ENCODE measurements around the gene KLF2. TPM values are rescaled to one million over a fixed set of nuclear protein-coding genes. Genes with fewer than 3 reads are reported as not detected.
"Not testable (repeated sequence)": the region's sequence is repeated elsewhere in the genome, so short reads cannot be mapped to it uniquely, and the experiment has no call there.

Gene KLF2
- total and polyA plus RNA-seq, 8 donors: 9.5 to 107 (median 59.3) TPM

DNA sequence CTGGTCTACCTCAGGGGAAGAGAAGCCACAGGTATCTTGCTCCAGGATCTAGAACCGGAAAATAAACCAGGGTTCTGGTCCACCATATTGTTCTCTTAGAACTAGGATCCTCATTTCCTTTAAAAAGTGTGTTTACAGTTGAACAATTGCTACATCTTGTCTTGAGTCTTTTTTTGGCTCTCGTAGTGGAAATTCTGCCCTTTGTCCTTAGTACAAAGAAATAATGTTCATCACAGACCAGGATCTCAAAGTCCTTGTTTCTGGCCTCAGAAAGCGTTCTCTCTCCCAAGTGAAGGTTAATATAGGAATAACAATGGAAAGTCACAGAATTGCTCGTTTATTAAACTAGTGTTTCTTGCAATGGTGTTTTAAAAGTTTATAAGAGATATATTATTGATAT is 20.8 kb downstream of the KLF2 start:
- intact Hi-C loops (cut with DNase I; ENCODE audit: low total_unique reads): no loop called here
- 72 to 90% (median 80%) methylated on average over 4 of the region's 4 CpGs for WGBS, 5 donors
- Histone ChIP-seq H3K36me3 (no peaks in the 10 kb centered on the region), H3K27ac (peak overlapping the region in 3 of 5 donors; percentile 20 to 62 (median 50)), H3K4me3 (no peak overlapping the region), H3K4me1 (peaks cover 0 to 24% (median 8%) of the 10 kb centered on the region in 4 donors), H3K27me3 (no peaks in the 10 kb centered on the region), H3K9me3 (no peaks in the 10 kb centered on the region)
- TF ChIP-seq EP300 (IDR thresholded peaks at IDR 0.05): no peak
- TF ChIP-seq POLR2AphosphoS5 (IDR thresholded peaks at IDR 0.05): no peak
- TF ChIP-seq POLR2A (IDR thresholded peaks at IDR 0.05): no peak
- TF ChIP-seq, protein P1, sequence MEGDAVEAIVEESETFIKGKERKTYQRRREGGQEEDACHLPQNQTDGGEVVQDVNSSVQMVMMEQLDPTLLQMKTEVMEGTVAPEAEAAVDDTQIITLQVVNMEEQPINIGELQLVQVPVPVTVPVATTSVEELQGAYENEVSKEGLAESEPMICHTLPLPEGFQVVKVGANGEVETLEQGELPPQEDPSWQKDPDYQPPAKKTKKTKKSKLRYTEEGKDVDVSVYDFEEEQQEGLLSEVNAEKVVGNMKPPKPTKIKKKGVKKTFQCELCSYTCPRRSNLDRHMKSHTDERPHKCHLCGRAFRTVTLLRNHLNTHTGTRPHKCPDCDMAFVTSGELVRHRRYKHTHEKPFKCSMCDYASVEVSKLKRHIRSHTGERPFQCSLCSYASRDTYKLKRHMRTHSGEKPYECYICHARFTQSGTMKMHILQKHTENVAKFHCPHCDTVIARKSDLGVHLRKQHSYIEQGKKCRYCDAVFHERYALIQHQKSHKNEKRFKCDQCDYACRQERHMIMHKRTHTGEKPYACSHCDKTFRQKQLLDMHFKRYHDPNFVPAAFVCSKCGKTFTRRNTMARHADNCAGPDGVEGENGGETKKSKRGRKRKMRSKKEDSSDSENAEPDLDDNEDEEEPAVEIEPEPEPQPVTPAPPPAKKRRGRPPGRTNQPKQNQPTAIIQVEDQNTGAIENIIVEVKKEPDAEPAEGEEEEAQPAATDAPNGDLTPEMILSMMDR (IDR thresholded peaks at IDR 0.05): no peak
- DNase-seq: no peak

DNA sequence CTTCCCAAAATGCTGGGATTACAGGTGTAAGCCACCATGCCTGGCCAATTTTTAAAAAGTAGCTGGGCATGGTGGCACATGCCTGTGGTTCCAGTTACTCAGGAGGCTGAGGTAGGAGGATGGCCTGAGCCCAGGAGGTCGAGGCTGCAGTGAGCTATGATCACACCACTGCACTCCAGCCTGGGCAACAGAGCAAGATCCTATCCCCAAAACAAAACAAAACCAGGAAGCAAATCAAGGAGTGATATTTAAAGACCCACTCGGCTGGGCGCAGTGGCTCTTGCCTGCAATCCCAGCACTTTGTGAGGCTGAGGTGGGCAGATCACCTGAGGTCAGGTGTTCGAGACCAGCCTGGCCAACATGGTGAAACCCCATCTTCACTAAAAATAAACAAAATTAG is 22.5 kb downstream of the KLF2 start:
- H3K36me3 ChIP-seq; DNase-seq; H3K27me3 ChIP-seq; H3K4me3 ChIP-seq; H3K9me3 ChIP-seq; intact Hi-C loops (cut with DNase I; ENCODE audit: low total_unique reads): not testable (repeated sequence)
- Histone ChIP-seq H3K4me1 (peaks cover 0 to 19% (median 3%) of the 10 kb centered on the region in 4 donors), H3K27ac (peak overlapping the region in 3 of 5 donors; percentile 12 to 62 (median 50))
- WGBS, 5 donors: 86 to 93% (median 91%) methylated on average over 4 of the region's 4 CpGs

DNA sequence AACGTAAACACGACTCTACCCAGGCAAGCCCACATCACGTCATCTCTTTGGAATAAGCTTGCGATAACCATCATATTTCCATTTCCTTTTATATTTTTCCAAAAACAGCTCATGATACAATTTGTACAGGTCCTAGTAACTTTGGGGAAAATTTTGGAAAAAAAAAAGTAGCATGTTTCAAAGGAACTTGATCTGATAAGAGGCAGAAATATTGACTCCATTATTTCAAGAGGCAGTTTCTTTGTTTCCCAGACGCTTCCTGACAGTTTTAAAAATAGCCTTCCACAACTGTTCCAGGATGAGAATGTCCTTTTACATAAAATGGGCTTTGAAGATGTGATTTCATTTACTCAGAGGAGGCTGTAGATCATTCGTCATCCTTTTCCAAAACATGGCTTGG is 23.1 kb downstream of the KLF2 start:
- H3K27me3 ChIP-seq: no peaks in the 10 kb centered on the region
- intact Hi-C loops (cut with DNase I; ENCODE audit: low total_unique reads): no loop called here
- DNase-seq: no peak
- H3K9me3 ChIP-seq: no peaks in the 10 kb centered on the region
- H3K4me1 ChIP-seq: peaks cover 0 to 13% (median under 1%) of the 10 kb centered on the region in 4 donors
- H3K4me3 ChIP-seq: no peak overlapping the region
- WGBS, 5 donors: 86 to 90% (median 88%) methylated on average over 6 of the region's 6 CpGs
- peak overlapping the region; percentile 8 to 62 (median 50) for H3K27ac ChIP-seq
- H3K36me3 ChIP-seq: no peaks in the 10 kb centered on the region
- TF ChIP-seq POLR2A (IDR thresholded peaks at IDR 0.05) (no peak), EP300 (IDR thresholded peaks at IDR 0.05) (no peak), POLR2AphosphoS5 (IDR thresholded peaks at IDR 0.05) (no peak)
- TF ChIP-seq, protein P1 (IDR thresholded peaks at IDR 0.05): no peak

DNA sequence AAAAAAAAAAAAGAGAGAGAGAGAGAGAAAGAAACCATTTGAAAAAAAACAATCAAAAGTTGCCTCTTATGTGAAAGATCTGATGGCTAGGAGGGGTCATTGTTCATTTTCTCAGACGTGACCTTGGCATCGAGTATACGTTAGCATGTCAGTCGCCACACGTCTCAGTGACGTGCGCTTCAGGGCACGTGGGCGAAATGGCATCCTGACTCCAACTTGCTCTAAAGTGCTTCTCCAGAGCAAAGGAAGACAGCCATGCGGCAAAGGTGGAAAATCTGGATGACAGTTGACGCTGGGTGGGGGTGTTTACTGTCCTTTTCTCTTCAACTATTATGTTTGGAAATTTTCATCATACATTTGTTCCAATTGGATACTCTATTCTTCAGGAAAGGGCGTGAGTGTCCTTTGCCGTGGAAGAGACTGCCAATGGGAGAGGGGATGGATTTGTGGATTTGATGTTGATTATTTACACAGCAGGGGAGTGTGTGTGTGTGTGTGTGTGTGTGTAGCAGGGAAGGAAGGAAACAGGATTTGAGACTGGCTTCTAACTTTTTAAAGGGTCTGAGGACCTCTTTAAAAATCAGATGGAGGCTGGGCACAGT is 25.0 kb downstream of the KLF2 start:
- H3K9me3 ChIP-seq: no peaks in the 10 kb centered on the region
- H3K4me3 ChIP-seq: no peak overlapping the region
- peaks cover 0 to 12% (median 8%) of the 10 kb centered on the region in 4 donors for H3K36me3 ChIP-seq
- peaks cover 0 to 6% (median 0%) of the 10 kb centered on the region in 4 donors for H3K4me1 ChIP-seq
- TF ChIP-seq, protein P1 (IDR thresholded peaks at IDR 0.05): no peak
- TF ChIP-seq POLR2AphosphoS5 (IDR thresholded peaks at IDR 0.05): no peak
- no peak for TF ChIP-seq POLR2A (IDR thresholded peaks at IDR 0.05)
- TF ChIP-seq EP300 (IDR thresholded peaks at IDR 0.05): no peak
- H3K27ac ChIP-seq: no peak overlapping the region
- intact Hi-C loops (cut with DNase I; ENCODE audit: low total_unique reads): no loop called here
- H3K27me3 ChIP-seq: no peaks in the 10 kb centered on the region
- WGBS, 5 donors: 68 to 80% (median 76%) methylated on average over 13 of the region's 13 CpGs
- DNase-seq: no peak

DNA sequence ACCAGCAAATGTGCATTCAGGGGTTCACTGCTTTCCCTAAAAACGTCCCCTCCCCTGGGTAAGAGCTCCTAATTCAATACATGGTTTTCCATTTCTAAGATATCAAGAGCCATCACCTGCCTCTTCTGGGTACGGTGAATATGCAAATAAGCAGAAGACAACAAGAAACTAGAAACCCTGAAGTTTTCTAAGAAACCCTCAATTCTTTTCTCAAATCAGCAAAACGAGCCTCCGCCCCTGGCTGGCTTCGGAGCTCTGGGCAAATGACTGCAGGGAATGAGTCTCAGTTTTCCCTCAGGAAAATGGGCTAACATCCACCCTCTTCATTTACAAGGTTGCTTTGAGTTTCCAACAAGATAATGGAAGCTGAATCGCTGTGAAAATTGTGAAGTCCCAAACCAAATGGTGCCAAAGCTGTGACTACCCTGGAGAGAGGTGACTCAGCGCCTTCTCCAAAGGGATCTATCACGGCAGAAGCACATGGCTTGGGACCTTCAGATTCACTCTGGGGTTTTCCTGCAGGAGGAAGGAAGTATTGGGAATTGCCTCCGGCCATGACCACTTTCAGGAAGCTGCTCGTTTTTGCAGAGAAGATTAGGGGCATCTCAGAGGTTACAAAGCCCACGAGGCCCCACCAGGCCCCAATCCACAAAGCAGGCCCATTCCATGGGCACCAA is 26.6 kb downstream of the KLF2 start:
- no peaks in the 10 kb centered on the region for H3K9me3 ChIP-seq
- intact Hi-C loops (cut with DNase I; ENCODE audit: low total_unique reads): no loop called here
- 67 to 77% (median 74%) methylated on average over 11 of the region's 11 CpGs for WGBS, 5 donors
- H3K36me3 ChIP-seq: peaks cover 0 to 23% (median 19%) of the 10 kb centered on the region in 4 donors
- H3K27me3 ChIP-seq: no peaks in the 10 kb centered on the region
- peak overlapping the region in 1 of 5 donors; percentile 3 for H3K27ac ChIP-seq
- H3K4me3 ChIP-seq: no peak overlapping the region
- TF ChIP-seq POLR2A (IDR thresholded peaks at IDR 0.05) (no peak), EP300 (IDR thresholded peaks at IDR 0.05) (no peak)
- TF ChIP-seq, protein P1 (IDR thresholded peaks at IDR 0.05): no peak
- DNase-seq: no peak
- H3K4me1 ChIP-seq: peaks cover 0 to 10% (median 0%) of the 10 kb centered on the region in 4 donors

All from stomach (tissue), 9 donors.